HG03378 (cell line): Measurements from ENCODE around the gene PURB.
"Not testable (repeated sequence)": the region's sequence is repeated elsewhere in the genome, so short reads cannot be mapped to it uniquely, and the experiment has no call there.

Experiments used
- ATAC-seq: cut with Tn5 transposase; IDR thresholded peaks from one replicate; pipeline ENCODE4 v1.9.1; 2021; ENCODE audit warnings: mild to moderate bottlenecking, moderate library complexity; ENCODE audit not compliant: unreplicated experiment

The PURB gene

GRCh38 chr7:44885394-44886317, at the start of gene PURB:
PURB (minus strand) TSS chr7:44885530; CDS start chr7:44885348, 182 bp downstream.
- ATAC-seq, result peak; percentile 87

GRCh38 chr7:44935016-44935415, 49.7 kb upstream of the PURB start:
- ATAC-seq, result no peak

GRCh38 chr7:44934510-44934909, 49.2 kb upstream of the PURB start:
- not testable (repeated sequence) for ATAC-seq

- ATAC-seq, result no peak
Observed at GRCh38 chr7:44930921-44931320, 45.6 kb upstream of the PURB start.

GRCh38 chr7:44922351-44922694, 37.0 kb upstream of the PURB start:
- no peak for ATAC-seq

- no peak for ATAC-seq
Observed at GRCh38 chr7:44921607-44922350, 36.4 kb upstream of the PURB start.

GRCh38 chr7:44920119-44920518, 34.8 kb upstream of the PURB start:
- ATAC-seq, result no peak

GRCh38 chr7:44918029-44918428, 32.7 kb upstream of the PURB start:
- ATAC-seq, result no peak

- ATAC-seq, result no peak
Observed at GRCh38 chr7:44917465-44917864, 32.1 kb upstream of the PURB start.

- ATAC-seq, result no peak
Observed at GRCh38 chr7:44914992-44915607, 29.8 kb upstream of the PURB start.

GRCh38 chr7:44912775-44913347, 27.5 kb upstream of the PURB start:
- no peak for ATAC-seq

- ATAC-seq, result no peak
Observed at GRCh38 chr7:44911911-44912310, 26.6 kb upstream of the PURB start.

GRCh38 chr7:44909596-44910389, 24.5 kb upstream of the PURB start:
- ATAC-seq, result no peak

GRCh38 chr7:44906965-44907364, 21.6 kb upstream of the PURB start:
- ATAC-seq, result no peak

- ATAC-seq, result no peak
Observed at GRCh38 chr7:44905002-44905635, 19.8 kb upstream of the PURB start.

- ATAC-seq, result no peak
Observed at GRCh38 chr7:44899443-44899842, 14.1 kb upstream of the PURB start.

GRCh38 chr7:44898039-44898438, 12.7 kb upstream of the PURB start:
- no peak for ATAC-seq

- no peak for ATAC-seq
Observed at GRCh38 chr7:44897309-44897708, 12.0 kb upstream of the PURB start.

- no peak for ATAC-seq
Observed at GRCh38 chr7:44894888-44895580, 9.7 kb upstream of the PURB start.
